NCI-H2196 (cell line): ENCODE results near the gene CC2D1A.

Experiments used
- DNase-seq: peaks from one replicate; lab custom pipeline; 2025; ENCODE audit not compliant: unreplicated experiment; lab: John Stamatoyannopoulos, UW

The CC2D1A gene

GRCh38 chr19:13935765-13936510 is 29.9 kb downstream of the CC2D1A start:
- DNase-seq: no peak

- DNase-seq: no peak
Observed at GRCh38 chr19:13937479-13938300, 31.7 kb downstream of the CC2D1A start.

- DNase-seq: no peak
Observed at GRCh38 chr19:13938301-13939064, 32.5 kb downstream of the CC2D1A start, which contains the start of gene PODNL1. Gene PODNL1, minus strand, starts transcription at chr19:13938417. Its CDS starts 236 bp downstream, at chr19:13938181.

GRCh38 chr19:13942023-13942684 is 36.2 kb downstream of the CC2D1A start:
- DNase-seq: no peak

- DNase-seq: no peak
Observed at GRCh38 chr19:13946414-13946813, 40.4 kb downstream of the CC2D1A start.

- DNase-seq: no peak
Observed at GRCh38 chr19:13951043-13951442, 45.0 kb downstream of the CC2D1A start.

- DNase-seq: no peak
Observed at GRCh38 chr19:13951799-13952153, 45.8 kb downstream of the CC2D1A start.

- DNase-seq: peak; percentile 99
Observed at GRCh38 chr19:13952154-13952930, 46.3 kb downstream of the CC2D1A start, which contains the start of gene DCAF15. Gene DCAF15, plus strand, starts transcription at chr19:13952509. Its CDS starts 4 bp downstream, at chr19:13952513.

GRCh38 chr19:13952931-13953531 is 47.0 kb downstream of the CC2D1A start:
- no peak for DNase-seq

- no peak for DNase-seq
Observed at GRCh38 chr19:13954185-13954584, 48.2 kb downstream of the CC2D1A start.

GRCh38 chr19:13955662-13956364 is 49.8 kb downstream of the CC2D1A start:
- DNase-seq: no peak

GRCh38 chr19:13956365-13956744 is 50.4 kb downstream of the CC2D1A start:
- DNase-seq: no peak

GRCh38 chr19:13957051-13957450 is 51.0 kb downstream of the CC2D1A start:
- no peak for DNase-seq

GRCh38 chr19:13958043-13958442 is 52.0 kb downstream of the CC2D1A start:
- DNase-seq: no peak

- no peak for DNase-seq
Observed at GRCh38 chr19:13959141-13959961, 53.4 kb downstream of the CC2D1A start.

- DNase-seq: no peak
Observed at GRCh38 chr19:13959962-13960862, 54.2 kb downstream of the CC2D1A start.
